Fibroblast of the aortic adventitia (primary cell): ENCODE measurements around the gene ADARB2. TPM values are rescaled to one million over a fixed set of nuclear protein-coding genes. Genes with fewer than 3 reads are reported as not detected.

Experiments used
- DNase-seq: peaks from one replicate; pipeline ENCODE4 v3.0.0-alpha.2; 2010; ENCODE audit warnings: low read depth
- H3K4me3 ChIP-seq: 2 replicates; pipeline ENCODE4 v1.5.1; 2011; ENCODE audit warnings: low read depth, mild to moderate bottlenecking, control low read depth, low read length, moderate library complexity
- total RNA-seq: library from RNA; depleted of rRNA; stranded (reverse); fragments of >200 nt; gene quantifications from 2 replicates; pipeline ENCODE4 v1.2.3, GENCODE V29; 2012; ENCODE audit warnings: low replicate concordance
- TF ChIP-seq, protein P1 (sequence below): IDR thresholded peaks from 2 replicates; pipeline ENCODE4 v1.5.1; 2011; ENCODE audit warnings: mild to moderate bottlenecking, low read length, control low read depth, inconsistent platforms; ENCODE audit not compliant: insufficient read depth

Gene ADARB2
- total RNA-seq, 1 donor = not detected

GRCh38 chr10:1564791-1565190, 172.5 kb downstream of the ADARB2 start:
- no peak for DNase-seq
- TF ChIP-seq, protein P1, sequence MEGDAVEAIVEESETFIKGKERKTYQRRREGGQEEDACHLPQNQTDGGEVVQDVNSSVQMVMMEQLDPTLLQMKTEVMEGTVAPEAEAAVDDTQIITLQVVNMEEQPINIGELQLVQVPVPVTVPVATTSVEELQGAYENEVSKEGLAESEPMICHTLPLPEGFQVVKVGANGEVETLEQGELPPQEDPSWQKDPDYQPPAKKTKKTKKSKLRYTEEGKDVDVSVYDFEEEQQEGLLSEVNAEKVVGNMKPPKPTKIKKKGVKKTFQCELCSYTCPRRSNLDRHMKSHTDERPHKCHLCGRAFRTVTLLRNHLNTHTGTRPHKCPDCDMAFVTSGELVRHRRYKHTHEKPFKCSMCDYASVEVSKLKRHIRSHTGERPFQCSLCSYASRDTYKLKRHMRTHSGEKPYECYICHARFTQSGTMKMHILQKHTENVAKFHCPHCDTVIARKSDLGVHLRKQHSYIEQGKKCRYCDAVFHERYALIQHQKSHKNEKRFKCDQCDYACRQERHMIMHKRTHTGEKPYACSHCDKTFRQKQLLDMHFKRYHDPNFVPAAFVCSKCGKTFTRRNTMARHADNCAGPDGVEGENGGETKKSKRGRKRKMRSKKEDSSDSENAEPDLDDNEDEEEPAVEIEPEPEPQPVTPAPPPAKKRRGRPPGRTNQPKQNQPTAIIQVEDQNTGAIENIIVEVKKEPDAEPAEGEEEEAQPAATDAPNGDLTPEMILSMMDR = no peak
- no peak overlapping the region for H3K4me3 ChIP-seq

DNA sequence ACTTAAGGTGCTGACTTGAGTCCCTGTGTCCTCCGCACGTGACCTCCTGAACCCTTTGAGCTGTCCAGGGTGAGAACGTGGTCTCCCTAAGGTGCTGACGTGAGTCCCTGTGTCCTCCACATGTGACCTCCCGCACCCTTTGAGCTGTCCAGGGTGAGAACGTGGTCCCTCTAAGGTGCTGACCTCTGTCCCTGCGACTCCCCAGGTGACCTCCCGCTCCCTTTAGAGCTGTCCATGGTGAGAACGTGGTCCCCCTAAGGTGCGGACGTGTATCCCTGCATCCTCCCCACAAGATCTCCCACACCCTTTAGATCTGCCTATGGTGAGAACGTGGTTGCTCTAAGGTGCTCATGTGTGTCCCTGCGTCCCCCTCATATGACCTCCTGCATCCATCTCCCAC, 174.3 kb downstream of the ADARB2 start:
- TF ChIP-seq, protein P1 = no peak
- no peak for DNase-seq
- H3K4me3 ChIP-seq = no peak overlapping the region

DNA sequence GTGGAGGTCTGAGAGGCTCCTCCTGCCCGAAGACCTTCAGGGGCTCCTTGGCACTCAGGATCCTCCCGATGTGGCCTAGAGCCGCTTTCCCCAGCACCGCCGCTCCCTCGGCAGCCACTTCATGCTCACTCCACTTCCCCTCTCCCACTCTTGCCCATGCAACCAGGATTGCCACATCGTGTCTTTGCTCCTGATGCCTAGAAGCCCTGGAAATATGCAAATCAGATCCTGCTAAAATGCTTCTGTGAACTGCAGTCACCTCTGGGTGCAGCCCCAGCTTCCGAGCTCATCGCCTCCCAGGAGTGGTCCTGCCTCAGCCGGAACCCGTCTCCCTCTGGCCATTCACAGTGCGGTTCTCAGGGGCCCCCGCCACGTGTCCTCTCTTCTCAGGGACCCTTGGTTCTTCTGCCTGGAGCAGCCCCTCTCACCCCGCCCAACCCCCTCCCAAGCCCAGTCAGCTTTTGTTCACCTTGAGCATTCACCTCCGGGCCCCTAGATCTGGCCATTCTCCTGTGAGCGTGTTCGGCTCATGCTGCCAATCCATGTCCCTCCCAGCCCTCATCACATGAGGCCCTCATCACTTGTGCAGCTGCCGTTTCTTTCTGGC, 175.5 kb downstream of the ADARB2 start:
- TF ChIP-seq, protein P1 = no peak

GRCh38 chr10:1560535-1561192, 176.7 kb downstream of the ADARB2 start:
- TF ChIP-seq, protein P1 = no peak
- no peak for DNase-seq
- no peak overlapping the region for H3K4me3 ChIP-seq

More for the DNA sequence above, 175.5 kb downstream of the ADARB2 start:
- DNase-seq = no peak
- no peak overlapping the region for H3K4me3 ChIP-seq

DNA sequence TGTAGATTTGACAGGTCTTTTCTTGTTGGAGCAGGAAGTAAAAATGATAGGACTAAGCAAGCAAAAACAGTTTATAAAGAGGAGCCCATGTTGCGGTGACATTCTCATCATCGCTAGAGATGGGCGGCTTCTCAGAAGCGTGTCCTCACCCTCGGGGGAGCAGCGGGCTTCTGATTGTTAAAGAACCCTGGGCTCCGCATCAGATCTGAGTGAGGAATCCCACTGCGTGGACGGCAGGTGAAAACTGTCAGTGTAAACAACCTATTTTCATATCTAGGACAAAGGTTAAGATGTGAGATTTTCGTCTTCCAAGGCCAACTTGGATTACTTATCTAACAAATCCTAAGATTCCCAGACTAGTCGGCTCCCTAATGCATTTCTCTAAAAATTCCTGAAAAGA, 177.6 kb downstream of the ADARB2 start:
- DNase-seq = no peak
- TF ChIP-seq, protein P1 = no peak
- no peak overlapping the region for H3K4me3 ChIP-seq

DNA sequence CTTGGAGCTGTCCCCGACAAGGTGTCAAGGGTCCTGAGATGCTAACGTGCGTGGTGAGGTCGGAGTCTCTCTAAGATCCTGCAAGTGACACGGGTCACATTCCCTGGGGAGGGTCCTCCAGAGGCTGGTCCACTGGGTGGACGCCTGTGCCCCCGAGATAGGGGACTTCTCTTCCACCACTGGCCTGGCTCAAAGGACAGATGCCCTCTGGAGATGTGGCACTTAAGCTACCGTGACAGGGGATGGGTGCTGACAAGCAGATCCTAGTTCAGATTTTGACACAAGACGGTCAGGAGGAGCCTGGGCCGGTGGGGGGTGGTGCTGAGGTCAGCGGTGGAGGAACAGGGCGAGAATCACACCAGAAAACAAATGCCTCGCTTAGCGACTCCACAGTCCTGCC, 178.0 kb downstream of the ADARB2 start:
- H3K4me3 ChIP-seq = no peak overlapping the region
- no peak for DNase-seq
- TF ChIP-seq, protein P1 = no peak

DNA sequence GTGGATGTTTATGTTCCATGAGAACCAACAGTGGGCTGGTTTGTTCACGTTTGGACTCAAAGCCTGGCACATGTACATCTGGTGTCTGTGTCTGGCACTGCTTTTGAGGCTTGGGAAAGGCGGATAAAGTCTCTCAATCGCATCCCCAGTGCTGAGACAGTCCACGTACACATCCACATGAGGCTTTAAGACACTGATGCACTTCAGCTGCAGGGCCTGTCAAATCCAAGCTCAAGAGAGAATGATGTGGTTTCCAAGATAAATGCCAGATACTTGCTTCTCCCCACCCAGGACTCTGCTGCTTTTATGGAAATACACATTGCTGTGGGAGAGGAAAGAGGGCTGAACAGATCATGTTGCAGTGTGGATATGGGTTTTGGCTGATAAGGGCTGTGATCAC, 178.4 kb downstream of the ADARB2 start:
- H3K4me3 ChIP-seq = no peak overlapping the region
- DNase-seq = no peak
- TF ChIP-seq, protein P1 = no peak
